WTC11 (cell line): ENCODE data around the gene ADAM33. TPM values are rescaled to one million over a fixed set of nuclear protein-coding genes. Genes with fewer than 3 reads are reported as not detected.

Experiments
- ATAC-seq: fragments of 200-7000 bp; cut with Tn5 transposase; 2 replicates; pipeline ENCODE4 v1.10.0; 2021; ENCODE audit warnings: mild to moderate bottlenecking, moderate library complexity
- CTCF ChIA-PET: fragments of 300-600 bp; sonication (Branson Sonifier 250); formaldehyde crosslinking; loops from one replicate; lab custom pipeline; 2021; ENCODE audit warnings: antibody characterized with exemption; lab: Charles Lee
- POLR2A ChIA-PET: fragments of 350-600 bp; sonication (Branson Sonifier 250); formaldehyde crosslinking; loops from one replicate; lab custom pipeline; 2021; ENCODE audit warnings: antibody characterized with exemption; lab: Charles Lee
- DNase-seq: peaks from one replicate; pipeline ENCODE4 v3.0.0; 2021; ENCODE audit warnings: low spot score
- H3K27ac Mint-ChIP-seq: 2 replicates; pipeline ENCODE4 v1.8.0; 2021; ENCODE audit warnings: mixed read lengths
- H3K27me3 Mint-ChIP-seq: 2 replicates; pipeline ENCODE4 v1.8.0; 2021; ENCODE audit warnings: low read depth, mild to moderate bottlenecking, moderate library complexity, mixed read lengths
- H3K36me3 Mint-ChIP-seq: 2 replicates; pipeline ENCODE4 v1.8.0; 2021; ENCODE audit warnings: mixed read lengths
- H3K4me1 Mint-ChIP-seq: 2 replicates; pipeline ENCODE4 v1.8.0; 2022; ENCODE audit warnings: mixed read lengths
- H3K4me3 Mint-ChIP-seq: 2 replicates; pipeline ENCODE4 v1.8.0; 2021; ENCODE audit warnings: mild to moderate bottlenecking, moderate library complexity, mixed read lengths
- H3K9me3 Mint-ChIP-seq: 2 replicates; pipeline ENCODE4 v1.8.0; 2021; ENCODE audit warnings: mixed read lengths
- ESRRA ChIP-seq: sonication (generic); formaldehyde crosslinking; IDR thresholded peaks from 2 replicates; pipeline ENCODE4 v1.8.1; 2022; ENCODE audit warnings: mild to moderate bottlenecking, missing genetic modification reagents, borderline replicate concordance
- HMGA2 ChIP-seq: fragments of 250-450 bp; sonication (Bioruptor Pico); IDR thresholded peaks from 2 replicates; pipeline ENCODE4 v1.4.0; 2021; ENCODE audit warnings: mild to moderate bottlenecking, moderate library complexity
- IRF2 ChIP-seq: sonication (generic); formaldehyde crosslinking; IDR thresholded peaks from 2 replicates; pipeline ENCODE4 v1.8.0; 2022; ENCODE audit warnings: low read depth, missing genetic modification reagents, borderline replicate concordance
- NFYB ChIP-seq: sonication (generic); formaldehyde crosslinking; conservative IDR thresholded peaks from 2 replicates; pipeline ENCODE4 v1.8.0; 2022; ENCODE audit warnings: low read depth, missing genetic modification reagents
- OVOL2 ChIP-seq: fragments of 250-450 bp; sonication (Bioruptor Pico); IDR thresholded peaks from 2 replicates; pipeline ENCODE4 v1.9.0; 2021; ENCODE audit warnings: mild to moderate bottlenecking, borderline replicate concordance
- SP1 ChIP-seq: sonication (generic); formaldehyde crosslinking; conservative IDR thresholded peaks from 2 replicates; pipeline ENCODE4 v1.8.1; 2022; ENCODE audit warnings: missing genetic modification reagents
- TP53 ChIP-seq: sonication (generic); formaldehyde crosslinking; IDR thresholded peaks from 2 replicates; pipeline ENCODE4 v1.8.1; 2023; ENCODE audit warnings: mild to moderate bottlenecking, missing genetic modification reagents
- ZNF219 ChIP-seq: sonication (generic); formaldehyde crosslinking; IDR thresholded peaks from 2 replicates; pipeline ENCODE4 v1.8.0; 2023; ENCODE audit warnings: missing genetic modification reagents, mild to moderate bottlenecking, borderline replicate concordance
- ZNF317 ChIP-seq: sonication (generic); formaldehyde crosslinking; IDR thresholded peaks from 2 replicates; pipeline ENCODE4 v1.8.1; 2023; ENCODE audit warnings: low read depth, mild to moderate bottlenecking, moderate library complexity, missing genetic modification reagents, borderline replicate concordance
- ZNF423 ChIP-seq: fragments of 250-450 bp; sonication (Bioruptor Pico); IDR thresholded peaks from 2 replicates; pipeline ENCODE4 v2.1.2; 2022; ENCODE audit warnings: mild to moderate bottlenecking, moderate library complexity
- total RNA-seq: library from RNA; stranded (reverse); gene quantifications from 3 replicates; pipeline ENCODE4 v1.2.3, GENCODE V29; 2021
- TF ChIP-seq, protein P1 (sequence below): sonication (generic); formaldehyde crosslinking; IDR thresholded peaks from 2 replicates; pipeline ENCODE4 v1.8.0; 2023; ENCODE audit warnings: mild to moderate bottlenecking, missing genetic modification reagents
- TF ChIP-seq, protein P2 (sequence below): sonication (generic); formaldehyde crosslinking; IDR thresholded peaks from 2 replicates; pipeline ENCODE4 v1.8.1; 2022; ENCODE audit warnings: mild to moderate bottlenecking, missing genetic modification reagents, moderate library complexity, borderline replicate concordance
- TF ChIP-seq, protein P3 (sequence below): sonication (generic); formaldehyde crosslinking; IDR thresholded peaks from 2 replicates; pipeline ENCODE4 v1.8.0; 2022; ENCODE audit warnings: mild to moderate bottlenecking, missing genetic modification reagents
- TF ChIP-seq, protein P4 (sequence below): sonication (generic); formaldehyde crosslinking; IDR thresholded peaks from 2 replicates; pipeline ENCODE4 v1.8.1; 2023; ENCODE audit warnings: mild to moderate bottlenecking, missing genetic modification reagents
- TF ChIP-seq, protein P5 (sequence below): fragments of 250-450 bp; sonication (Bioruptor Pico); conservative IDR thresholded peaks from 2 replicates; pipeline ENCODE4 v1.9.0; 2021; ENCODE audit warnings: mild to moderate bottlenecking
- TF ChIP-seq, protein P6 (sequence below): fragments of 250-450 bp; sonication (Bioruptor Pico); IDR thresholded peaks from 2 replicates; pipeline ENCODE4 v1.9.0; 2021; ENCODE audit warnings: moderate library complexity, mild to moderate bottlenecking, inconsistent platforms, borderline replicate concordance
- TF ChIP-seq, protein P7 (sequence below): fragments of 250-450 bp; sonication (Bioruptor Pico); IDR thresholded peaks from 2 replicates; pipeline ENCODE4 v1.9.0; 2021; ENCODE audit warnings: mild to moderate bottlenecking

ADAM33 gene
- total RNA-seq, 1 experiment from 2014 or later: 5.3 TPM

DNA sequence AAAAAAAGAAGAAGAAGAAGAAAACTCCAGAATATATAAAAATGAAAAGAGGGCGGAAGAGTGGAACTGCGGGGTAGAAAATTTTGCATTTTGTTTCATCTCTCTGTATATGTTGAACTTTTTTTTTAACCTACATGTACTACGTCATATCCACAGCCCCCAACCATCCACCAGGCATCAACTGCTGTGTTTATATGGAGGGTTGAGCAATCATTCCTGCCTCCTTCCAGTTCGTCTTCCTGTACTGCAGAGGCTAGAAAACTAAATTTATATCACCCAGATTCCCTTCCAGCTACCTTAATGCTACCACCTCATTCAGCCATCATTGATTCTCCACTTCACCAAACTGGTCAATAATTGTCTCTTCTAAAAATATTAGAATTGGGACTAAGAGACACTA is 40.1 kb upstream of the ADAM33 start:
- TF ChIP-seq, protein P1, sequence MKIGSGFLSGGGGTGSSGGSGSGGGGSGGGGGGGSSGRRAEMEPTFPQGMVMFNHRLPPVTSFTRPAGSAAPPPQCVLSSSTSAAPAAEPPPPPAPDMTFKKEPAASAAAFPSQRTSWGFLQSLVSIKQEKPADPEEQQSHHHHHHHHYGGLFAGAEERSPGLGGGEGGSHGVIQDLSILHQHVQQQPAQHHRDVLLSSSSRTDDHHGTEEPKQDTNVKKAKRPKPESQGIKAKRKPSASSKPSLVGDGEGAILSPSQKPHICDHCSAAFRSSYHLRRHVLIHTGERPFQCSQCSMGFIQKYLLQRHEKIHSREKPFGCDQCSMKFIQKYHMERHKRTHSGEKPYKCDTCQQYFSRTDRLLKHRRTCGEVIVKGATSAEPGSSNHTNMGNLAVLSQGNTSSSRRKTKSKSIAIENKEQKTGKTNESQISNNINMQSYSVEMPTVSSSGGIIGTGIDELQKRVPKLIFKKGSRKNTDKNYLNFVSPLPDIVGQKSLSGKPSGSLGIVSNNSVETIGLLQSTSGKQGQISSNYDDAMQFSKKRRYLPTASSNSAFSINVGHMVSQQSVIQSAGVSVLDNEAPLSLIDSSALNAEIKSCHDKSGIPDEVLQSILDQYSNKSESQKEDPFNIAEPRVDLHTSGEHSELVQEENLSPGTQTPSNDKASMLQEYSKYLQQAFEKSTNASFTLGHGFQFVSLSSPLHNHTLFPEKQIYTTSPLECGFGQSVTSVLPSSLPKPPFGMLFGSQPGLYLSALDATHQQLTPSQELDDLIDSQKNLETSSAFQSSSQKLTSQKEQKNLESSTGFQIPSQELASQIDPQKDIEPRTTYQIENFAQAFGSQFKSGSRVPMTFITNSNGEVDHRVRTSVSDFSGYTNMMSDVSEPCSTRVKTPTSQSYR (CRISPR knock-in tag): no peak
- TF ChIP-seq IRF2 (no peak), OVOL2 (CRISPR knock-in tag) (no peak), ESRRA (CRISPR knock-in tag) (no peak), ZNF317 (CRISPR knock-in tag) (no peak), ZNF219 (CRISPR knock-in tag) (no peak), NFYB (no peak), SP1 (CRISPR knock-in tag) (no peak), HMGA2 (no peak), ZNF423 (CRISPR knock-in tag) (no peak), TP53 (CRISPR knock-in tag) (no peak)
- TF ChIP-seq, protein P2, sequence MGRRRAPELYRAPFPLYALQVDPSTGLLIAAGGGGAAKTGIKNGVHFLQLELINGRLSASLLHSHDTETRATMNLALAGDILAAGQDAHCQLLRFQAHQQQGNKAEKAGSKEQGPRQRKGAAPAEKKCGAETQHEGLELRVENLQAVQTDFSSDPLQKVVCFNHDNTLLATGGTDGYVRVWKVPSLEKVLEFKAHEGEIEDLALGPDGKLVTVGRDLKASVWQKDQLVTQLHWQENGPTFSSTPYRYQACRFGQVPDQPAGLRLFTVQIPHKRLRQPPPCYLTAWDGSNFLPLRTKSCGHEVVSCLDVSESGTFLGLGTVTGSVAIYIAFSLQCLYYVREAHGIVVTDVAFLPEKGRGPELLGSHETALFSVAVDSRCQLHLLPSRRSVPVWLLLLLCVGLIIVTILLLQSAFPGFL (CRISPR knock-in tag): no peak
- TF ChIP-seq, protein P3, sequence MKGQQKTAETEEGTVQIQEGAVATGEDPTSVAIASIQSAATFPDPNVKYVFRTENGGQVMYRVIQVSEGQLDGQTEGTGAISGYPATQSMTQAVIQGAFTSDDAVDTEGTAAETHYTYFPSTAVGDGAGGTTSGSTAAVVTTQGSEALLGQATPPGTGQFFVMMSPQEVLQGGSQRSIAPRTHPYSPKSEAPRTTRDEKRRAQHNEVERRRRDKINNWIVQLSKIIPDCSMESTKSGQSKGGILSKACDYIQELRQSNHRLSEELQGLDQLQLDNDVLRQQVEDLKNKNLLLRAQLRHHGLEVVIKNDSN (CRISPR knock-in tag): no peak
- TF ChIP-seq, protein P4, sequence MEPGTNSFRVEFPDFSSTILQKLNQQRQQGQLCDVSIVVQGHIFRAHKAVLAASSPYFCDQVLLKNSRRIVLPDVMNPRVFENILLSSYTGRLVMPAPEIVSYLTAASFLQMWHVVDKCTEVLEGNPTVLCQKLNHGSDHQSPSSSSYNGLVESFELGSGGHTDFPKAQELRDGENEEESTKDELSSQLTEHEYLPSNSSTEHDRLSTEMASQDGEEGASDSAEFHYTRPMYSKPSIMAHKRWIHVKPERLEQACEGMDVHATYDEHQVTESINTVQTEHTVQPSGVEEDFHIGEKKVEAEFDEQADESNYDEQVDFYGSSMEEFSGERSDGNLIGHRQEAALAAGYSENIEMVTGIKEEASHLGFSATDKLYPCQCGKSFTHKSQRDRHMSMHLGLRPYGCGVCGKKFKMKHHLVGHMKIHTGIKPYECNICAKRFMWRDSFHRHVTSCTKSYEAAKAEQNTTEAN: no peak
- TF ChIP-seq, protein P5, sequence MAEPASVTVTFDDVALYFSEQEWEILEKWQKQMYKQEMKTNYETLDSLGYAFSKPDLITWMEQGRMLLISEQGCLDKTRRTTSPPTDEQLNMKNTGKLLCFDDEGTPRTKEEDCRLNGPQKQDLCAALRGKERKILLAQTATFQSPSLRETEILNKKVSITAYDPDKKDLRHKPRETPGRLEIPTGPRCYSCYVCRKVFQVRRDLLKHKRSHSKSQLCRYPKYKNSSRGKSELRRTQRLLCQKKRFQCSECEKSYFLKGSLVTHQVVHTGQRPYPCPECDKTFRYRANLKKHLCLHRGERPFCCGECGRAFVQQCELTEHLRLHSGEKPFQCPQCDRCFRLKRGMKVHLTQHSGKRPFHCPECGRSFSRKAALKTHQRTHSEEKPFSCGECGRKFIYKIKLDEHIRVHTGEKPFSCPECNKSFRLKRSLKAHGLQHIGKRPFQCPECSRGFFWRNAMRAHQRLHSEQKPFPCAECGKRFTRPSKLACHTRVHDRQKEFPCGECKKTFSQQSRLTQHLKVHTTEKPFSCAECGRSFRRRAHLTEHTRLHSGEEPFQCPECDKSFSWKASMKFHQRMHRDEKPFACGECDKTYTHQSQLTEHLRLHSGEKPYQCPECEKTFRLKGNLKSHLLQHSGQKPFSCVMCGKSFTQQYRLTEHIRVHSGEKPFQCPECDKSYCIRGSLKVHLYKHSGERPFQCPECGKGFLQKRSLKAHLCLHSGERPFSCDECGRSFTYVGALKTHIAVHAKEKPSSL (CRISPR knock-in tag): no peak
- TF ChIP-seq, protein P6, sequence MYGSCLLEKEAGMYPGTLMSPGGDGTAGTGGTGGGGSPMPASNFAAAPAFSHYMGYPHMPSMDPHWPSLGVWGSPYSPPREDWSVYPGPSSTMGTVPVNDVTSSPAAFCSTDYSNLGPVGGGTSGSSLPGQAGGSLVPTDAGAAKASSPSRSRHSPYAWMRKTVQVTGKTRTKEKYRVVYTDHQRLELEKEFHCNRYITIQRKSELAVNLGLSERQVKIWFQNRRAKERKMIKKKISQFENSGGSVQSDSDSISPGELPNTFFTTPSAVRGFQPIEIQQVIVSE: no peak
- ChIA-PET CTCF (interaction anchor here (1.0 to 3.5 kb wide), 2 partner anchors 11 to 28 kb away, joined by 4 to 13 read pairs; no protein-coding TSS in a partner anchor), POLR2A (no interaction called here)
- DNase-seq: no peak
- no peak overlapping the region for H3K27ac Mint-ChIP-seq
- no peak overlapping the region for H3K4me3 Mint-ChIP-seq
- ATAC-seq: no peak
- peaks cover 8% of the 10 kb centered on the region for H3K4me1 Mint-ChIP-seq
- peaks cover 4% of the 10 kb centered on the region; the same call in 1 of the 2 replicates for H3K9me3 Mint-ChIP-seq
- peaks cover 2% of the 10 kb centered on the region for H3K27me3 Mint-ChIP-seq
- H3K36me3 Mint-ChIP-seq: no peaks in the 10 kb centered on the region

DNA sequence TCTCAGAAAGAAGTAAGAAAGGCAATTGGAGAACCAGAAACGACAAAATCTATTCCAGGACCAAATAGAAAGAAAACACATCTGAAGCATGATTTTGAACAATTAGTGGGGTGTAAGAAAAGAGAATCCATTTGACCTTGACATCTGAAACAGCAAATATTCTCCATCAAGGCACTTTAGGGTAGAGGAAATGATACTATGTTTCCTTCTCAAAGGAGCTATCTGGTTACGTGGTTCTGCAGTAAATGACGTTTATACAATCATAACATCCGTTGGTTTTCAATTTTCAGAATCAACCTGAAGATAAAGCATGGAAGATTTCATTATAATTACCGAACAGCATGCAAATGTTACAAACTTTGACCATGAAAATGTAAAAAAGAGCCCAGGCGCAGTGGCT is 38.8 kb upstream of the ADAM33 start:
- ATAC-seq: no peak
- Mint-ChIP-seq H3K9me3 (peaks cover 4% of the 10 kb centered on the region; the same call in 1 of the 2 replicates), H3K4me3 (no peak overlapping the region), H3K36me3 (no peaks in the 10 kb centered on the region), H3K4me1 (peaks cover 8% of the 10 kb centered on the region), H3K27me3 (no peaks in the 10 kb centered on the region), H3K27ac (no peak overlapping the region; the same call in 1 of the 2 replicates)
- POLR2A ChIA-PET: no interaction called here
- TF ChIP-seq, protein P7, sequence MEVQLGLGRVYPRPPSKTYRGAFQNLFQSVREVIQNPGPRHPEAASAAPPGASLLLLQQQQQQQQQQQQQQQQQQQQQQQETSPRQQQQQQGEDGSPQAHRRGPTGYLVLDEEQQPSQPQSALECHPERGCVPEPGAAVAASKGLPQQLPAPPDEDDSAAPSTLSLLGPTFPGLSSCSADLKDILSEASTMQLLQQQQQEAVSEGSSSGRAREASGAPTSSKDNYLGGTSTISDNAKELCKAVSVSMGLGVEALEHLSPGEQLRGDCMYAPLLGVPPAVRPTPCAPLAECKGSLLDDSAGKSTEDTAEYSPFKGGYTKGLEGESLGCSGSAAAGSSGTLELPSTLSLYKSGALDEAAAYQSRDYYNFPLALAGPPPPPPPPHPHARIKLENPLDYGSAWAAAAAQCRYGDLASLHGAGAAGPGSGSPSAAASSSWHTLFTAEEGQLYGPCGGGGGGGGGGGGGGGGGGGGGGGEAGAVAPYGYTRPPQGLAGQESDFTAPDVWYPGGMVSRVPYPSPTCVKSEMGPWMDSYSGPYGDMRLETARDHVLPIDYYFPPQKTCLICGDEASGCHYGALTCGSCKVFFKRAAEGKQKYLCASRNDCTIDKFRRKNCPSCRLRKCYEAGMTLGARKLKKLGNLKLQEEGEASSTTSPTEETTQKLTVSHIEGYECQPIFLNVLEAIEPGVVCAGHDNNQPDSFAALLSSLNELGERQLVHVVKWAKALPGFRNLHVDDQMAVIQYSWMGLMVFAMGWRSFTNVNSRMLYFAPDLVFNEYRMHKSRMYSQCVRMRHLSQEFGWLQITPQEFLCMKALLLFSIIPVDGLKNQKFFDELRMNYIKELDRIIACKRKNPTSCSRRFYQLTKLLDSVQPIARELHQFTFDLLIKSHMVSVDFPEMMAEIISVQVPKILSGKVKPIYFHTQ (CRISPR knock-in tag): no peak
- no peak for DNase-seq
- CTCF ChIA-PET: interaction anchor here (0.7 to 2.1 kb wide), 7 partner anchors 10 to 47 kb away, joined by 3 to 21 read pairs (median 5); partner anchors contain the start of genes ADAM33 and ADISSP
